SK-N-SH (cell line): ENCODE measurements around the gene C3AR1. TPM values are rescaled to one million over a fixed set of nuclear protein-coding genes. Genes with fewer than 3 reads are reported as not detected.

Source experiments
- CTCF ChIA-PET: fragments of 300-600, 350-600 bp; formaldehyde crosslinking; extraction: SDS; loops from one replicate; lab custom pipeline; 2021; lab: Yijun Ruan, JAX
- POLR2A ChIA-PET: fragments of 350-600 bp; sonication (Branson Sonifier 250); formaldehyde crosslinking; extraction: SDS; loops from one replicate; lab custom pipeline; 2020; ENCODE audit warnings: antibody characterized with exemption, inconsistent platforms; lab: Yijun Ruan, JAX
- DNase-seq: peaks from one replicate; pipeline ENCODE4 v3.0.0; 2012
- H2AFZ ChIP-seq: fragments of 200-600 bp; sonication (generic); 2 replicates; pipeline ENCODE4 v1.8.1; 2016; ENCODE audit warnings: antibody characterized with exemption, mild to moderate bottlenecking, low read depth
- H3F3A ChIP-seq: fragments of 200-600 bp; sonication (generic); replicated peaks from 2 replicates; pipeline ENCODE3; 2016; ENCODE audit warnings: antibody characterized with exemption, mild to moderate bottlenecking; ENCODE audit not compliant: insufficient read depth
- H3K27ac ChIP-seq, 2 experiments: fragments of 200-500 bp in 1 of 2; fragments of 200-600 bp in 1 of 2; sonication (Bioruptor generic) in 1 of 2; sonication (generic), shearing (Covaris generic) in 1 of 2; 2 replicates each; pipeline versions ENCODE4 v1.5.1 to v1.6.1; 2014 to 2016; ENCODE audit warnings: low read depth in 2 of 2, inconsistent platforms in 1 of 2, low read length in 1 of 2, mild to moderate bottlenecking in 1 of 2, mixed read lengths in 1 of 2
- H3K27me3 ChIP-seq: fragments of 200-600 bp; sonication (generic), shearing (Covaris generic); 2 replicates; pipeline ENCODE4 v1.6.1; 2016; ENCODE audit warnings: mixed run types; ENCODE audit not compliant: insufficient read depth
- H3K36me3 ChIP-seq, 2 experiments: fragments of 200-500 bp in 1 of 2; fragments of 200-600 bp in 1 of 2; sonication (Bioruptor generic) in 1 of 2; sonication (generic) in 1 of 2; replicated peaks in 1 of 2; 2 replicates each; pipeline versions ENCODE3 to v1.5.1; 2014 to 2016; ENCODE audit warnings: low read length in 1 of 2, mild to moderate bottlenecking in 1 of 2; ENCODE audit not compliant: insufficient read depth in 2 of 2, control insufficient read depth in 1 of 2
- H3K4me1 ChIP-seq, 2 experiments: fragments of 200-500 bp in 1 of 2; fragments of 200-600 bp in 1 of 2; sonication (Bioruptor generic) in 1 of 2; sonication (generic), shearing (Covaris generic) in 1 of 2; 2 replicates each; pipeline versions ENCODE4 v1.5.1 to v1.6.1; 2014 to 2016; ENCODE audit warnings: low read depth in 1 of 2, low read length in 1 of 2, mixed run types in 1 of 2; ENCODE audit not compliant: insufficient read depth in 2 of 2, control insufficient read depth in 1 of 2
- H3K4me2 ChIP-seq: fragments of 200-600 bp; sonication (generic), shearing (Covaris generic); 2 replicates; pipeline ENCODE4 v1.6.1; 2017; ENCODE audit warnings: mixed run types
- H3K4me3 ChIP-seq, 2 experiments: fragments of 200-500 bp in 1 of 2; fragments of 200-600 bp in 1 of 2; sonication (Bioruptor generic) in 1 of 2; sonication (generic), shearing (Covaris generic) in 1 of 2; 2 replicates each; pipeline versions ENCODE4 v1.5.1 to v1.8.1; 2014 to 2016; ENCODE audit warnings: low read depth in 2 of 2, inconsistent platforms in 1 of 2, low read length in 1 of 2, mild to moderate bottlenecking in 1 of 2, mixed read lengths in 1 of 2, moderate library complexity in 1 of 2
- H3K79me2 ChIP-seq: fragments of 200-600 bp; sonication (generic); 2 replicates; pipeline ENCODE4 v1.8.1; 2017; ENCODE audit warnings: mild to moderate bottlenecking; ENCODE audit not compliant: insufficient read depth
- H3K9ac ChIP-seq: fragments of 200-600 bp; sonication (generic); 2 replicates; pipeline ENCODE4 v1.6.1; 2017; ENCODE audit warnings: mixed run types
- H3K9me2 ChIP-seq: fragments of 200-600 bp; sonication (generic); 2 replicates; pipeline ENCODE4 v1.6.1; 2017; ENCODE audit warnings: mixed run types
- H3K9me3 ChIP-seq: fragments of 200-600 bp; sonication (generic); 2 replicates; pipeline ENCODE4 v1.6.1; 2017; ENCODE audit warnings: mixed run types, mild to moderate bottlenecking, moderate library complexity
- H4K20me1 ChIP-seq: fragments of 200-600 bp; sonication (generic); 2 replicates; pipeline ENCODE4 v1.6.1; 2017; ENCODE audit warnings: mild to moderate bottlenecking, mixed run types; ENCODE audit not compliant: insufficient read depth
- EP300 ChIP-seq, 2 experiments: IDR thresholded peaks; 2 replicates each; pipeline versions ENCODE4 v1.4.0 to v1.6.1; 2012; ENCODE audit warnings: borderline replicate concordance in 1 of 2, low read depth in 1 of 2, low read length in 1 of 2
- EZH2phosphoT487 ChIP-seq: fragments of 200-600 bp; sonication (generic); IDR thresholded peaks from 2 replicates; pipeline ENCODE4 v1.6.1; 2017; ENCODE audit warnings: low read depth, mixed run types, mild to moderate bottlenecking, antibody characterized with exemption, moderate library complexity, borderline replicate concordance
- FOXM1 ChIP-seq: IDR thresholded peaks from 2 replicates; pipeline ENCODE4 v1.4.0; 2012; ENCODE audit warnings: low read depth, mild to moderate bottlenecking
- GATA2 ChIP-seq: sonication (generic); formaldehyde crosslinking; IDR thresholded peaks from 2 replicates; pipeline ENCODE4 v1.5.0; 2020; ENCODE audit warnings: mild to moderate bottlenecking, missing genetic modification reagents
- MAX ChIP-seq: IDR thresholded peaks from 2 replicates; pipeline ENCODE4 v1.4.0; 2012; ENCODE audit warnings: low read depth
- MEF2A ChIP-seq: IDR thresholded peaks from 2 replicates; pipeline ENCODE4 v1.4.0; 2012; ENCODE audit warnings: low read depth, borderline replicate concordance
- MXI1 ChIP-seq: IDR thresholded peaks from 2 replicates; pipeline ENCODE4 v1.6.1; 2012; ENCODE audit warnings: mild to moderate bottlenecking, low read depth, low read length, improper control_type of control experiment
- NFIC ChIP-seq: IDR thresholded peaks from 2 replicates; pipeline ENCODE4 v1.4.0; 2012; ENCODE audit warnings: borderline replicate concordance
- NRF1 ChIP-seq: IDR thresholded peaks from 2 replicates; pipeline ENCODE4 v1.6.1; 2012; ENCODE audit warnings: low read depth, mild to moderate bottlenecking, low read length
- RCOR1 ChIP-seq: fragments of 150-350 bp; IDR thresholded peaks from 2 replicates; pipeline ENCODE4 v1.6.1; 2017; ENCODE audit warnings: antibody characterized with exemption, low read length
- REST ChIP-seq: IDR thresholded peaks from 2 replicates; pipeline ENCODE4 v1.6.1; 2012; ENCODE audit warnings: mild to moderate bottlenecking, low read depth, low read length, moderate library complexity
- RFX5 ChIP-seq: IDR thresholded peaks from 2 replicates; pipeline ENCODE4 v1.6.1; 2012; ENCODE audit warnings: mild to moderate bottlenecking, improper control_type of control experiment, low read length
- SIN3A ChIP-seq: IDR thresholded peaks from 2 replicates; pipeline ENCODE4 v1.6.1; 2012; ENCODE audit warnings: low read depth, mild to moderate bottlenecking, low read length, moderate library complexity, borderline replicate concordance
- SMC3 ChIP-seq: IDR thresholded peaks from 2 replicates; pipeline ENCODE4 v1.6.1; 2012; ENCODE audit warnings: low read depth, low read length, improper control_type of control experiment
- USF1 ChIP-seq: IDR thresholded peaks from 2 replicates; pipeline ENCODE4 v1.4.0; 2012; ENCODE audit warnings: low read depth, borderline replicate concordance
- polyA plus RNA-seq, 3 experiments: library from polyadenylated mRNA; depleted of rRNA; stranded (reverse); fragments of >200 nt; gene quantifications; 2 replicates each; pipeline ENCODE4 v1.2.3, GENCODE V29; 2012

The C3AR1 gene
- polyA plus RNA-seq, 1 of the 3 experiments (the other 2 are of a cell fraction), result 1.4 TPM

GRCh38 chr12:8069582-8069981 lies 3.4 kb upstream of the C3AR1 start (continued):
- TF ChIP-seq NFIC (no peak), USF1 (no peak), EP300 (IDR thresholded peaks at IDR 0.05; ENCODE audit: borderline replicate concordance in 1 of 2, low read depth in 1 of 2, low read length in 1 of 2) (no peak), RFX5 (no peak), SMC3 (no peak), MEF2A (no peak)

DNA sequence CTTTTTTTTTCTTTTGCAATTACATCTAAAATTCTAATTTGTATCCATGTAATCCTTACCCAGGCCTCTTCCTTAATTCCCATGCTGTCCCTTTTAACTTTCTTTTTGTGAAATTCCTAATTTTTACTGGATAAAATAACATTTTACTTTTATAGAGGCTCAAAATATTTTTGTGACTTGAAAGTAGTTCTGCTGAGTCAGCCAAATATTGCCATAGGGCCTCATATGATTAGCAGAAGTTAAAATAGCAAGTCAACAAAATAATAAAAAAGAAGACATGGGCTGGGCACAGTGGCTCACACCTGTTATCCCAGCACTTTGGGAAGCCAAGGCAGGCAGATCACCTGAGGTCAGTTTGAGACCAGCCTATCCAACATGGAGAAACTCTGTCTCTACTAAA lies 2.0 kb downstream of the C3AR1 start:
- TF ChIP-seq GATA2, result no peak
- TF ChIP-seq RFX5, result no peak
- no peak for TF ChIP-seq NRF1
- no peak for TF ChIP-seq MAX
- TF ChIP-seq REST, result no peak
- TF ChIP-seq FOXM1, result no peak
- TF ChIP-seq EZH2phosphoT487, result no peak
- TF ChIP-seq MXI1, result no peak
- TF ChIP-seq RCOR1, result no peak
- TF ChIP-seq NFIC, result no peak
- TF ChIP-seq SIN3A, result no peak
- DNase-seq, result no peak
- H3K79me2 ChIP-seq, result no peaks in the 10 kb centered on the region
- ChIA-PET CTCF (interaction anchor here (1.1 kb wide), 1 partner anchor 18 kb away, joined by 4 read pairs; no protein-coding TSS in a partner anchor), POLR2A (no interaction called here)
- no peaks in the 10 kb centered on the region for H3K9me3 ChIP-seq
- no peak overlapping the region for H2AFZ ChIP-seq
- H3K4me2 ChIP-seq, result no peak overlapping the region
- H3K27ac ChIP-seq, result no peak overlapping the region
- H3K27me3 ChIP-seq, result no peaks in the 10 kb centered on the region
- no peaks in the 10 kb centered on the region for H4K20me1 ChIP-seq
- no peak overlapping the region for H3K4me3 ChIP-seq
- no peaks in the 10 kb centered on the region for H3K36me3 ChIP-seq
- peaks cover 9% of the 10 kb centered on the region for H3F3A ChIP-seq
- peaks cover 0 to 6% of the 10 kb centered on the region in 2 experiments; a peak in 1 of 4 replicates for H3K4me1 ChIP-seq
- no peak overlapping the region for H3K9ac ChIP-seq
- H3K9me2 ChIP-seq, result no peaks in the 10 kb centered on the region
